ENCODE results near the gene DLG5.
A peak's percentile ranks its signal among the peaks of the same experiment; 100 is the strongest.

DNA sequence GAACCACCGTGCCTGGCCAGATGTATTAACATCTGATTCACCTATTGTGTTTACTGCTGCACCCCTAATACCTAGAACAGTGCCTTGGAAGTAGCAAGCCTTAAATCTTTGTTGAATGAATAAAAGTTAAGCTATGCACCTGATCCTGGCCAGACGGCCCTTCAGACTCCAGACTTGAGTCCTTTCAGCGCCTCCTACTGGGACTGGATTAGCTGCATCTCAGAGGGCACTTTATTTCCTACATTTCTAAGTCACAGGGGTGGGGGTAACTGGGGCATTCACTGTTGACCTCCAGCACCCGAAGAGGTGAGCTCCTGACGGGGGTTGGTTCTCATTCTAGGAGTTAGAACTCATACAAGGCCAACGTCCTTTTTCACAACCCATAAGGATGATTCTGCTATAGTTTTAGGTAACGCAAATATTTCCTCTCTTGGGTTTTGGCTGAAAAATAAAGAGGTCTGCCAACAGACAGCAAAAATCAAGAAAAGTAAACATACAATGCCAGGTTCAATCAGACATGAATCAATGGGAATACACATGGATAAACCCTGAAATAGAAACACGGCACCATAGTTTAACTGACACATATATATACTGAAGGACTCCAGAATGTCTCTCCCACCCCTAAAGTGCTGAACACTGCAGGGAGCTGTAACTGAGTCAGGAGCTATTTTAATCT lies 48.0 kb upstream of the DLG5 start:
- TF ChIP-seq, protein P1, sequence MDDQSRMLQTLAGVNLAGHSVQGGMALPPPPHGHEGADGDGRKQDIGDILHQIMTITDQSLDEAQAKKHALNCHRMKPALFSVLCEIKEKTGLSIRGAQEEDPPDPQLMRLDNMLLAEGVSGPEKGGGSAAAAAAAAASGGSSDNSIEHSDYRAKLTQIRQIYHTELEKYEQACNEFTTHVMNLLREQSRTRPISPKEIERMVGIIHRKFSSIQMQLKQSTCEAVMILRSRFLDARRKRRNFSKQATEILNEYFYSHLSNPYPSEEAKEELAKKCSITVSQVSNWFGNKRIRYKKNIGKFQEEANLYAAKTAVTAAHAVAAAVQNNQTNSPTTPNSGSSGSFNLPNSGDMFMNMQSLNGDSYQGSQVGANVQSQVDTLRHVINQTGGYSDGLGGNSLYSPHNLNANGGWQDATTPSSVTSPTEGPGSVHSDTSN (IDR thresholded peaks at IDR 0.05), result no peak
- TF ChIP-seq EP300 (IDR thresholded peaks at IDR 0.05) (no peak), MYC (IDR thresholded peaks at IDR 0.05; ENCODE audit: borderline replicate concordance, low read length) (no peak), EHMT2 (IDR thresholded peaks at IDR 0.05; ENCODE audit: low read depth) (no peak), JUNB (IDR thresholded peaks at IDR 0.05) (no peak)
- TF ChIP-seq, protein P2, sequence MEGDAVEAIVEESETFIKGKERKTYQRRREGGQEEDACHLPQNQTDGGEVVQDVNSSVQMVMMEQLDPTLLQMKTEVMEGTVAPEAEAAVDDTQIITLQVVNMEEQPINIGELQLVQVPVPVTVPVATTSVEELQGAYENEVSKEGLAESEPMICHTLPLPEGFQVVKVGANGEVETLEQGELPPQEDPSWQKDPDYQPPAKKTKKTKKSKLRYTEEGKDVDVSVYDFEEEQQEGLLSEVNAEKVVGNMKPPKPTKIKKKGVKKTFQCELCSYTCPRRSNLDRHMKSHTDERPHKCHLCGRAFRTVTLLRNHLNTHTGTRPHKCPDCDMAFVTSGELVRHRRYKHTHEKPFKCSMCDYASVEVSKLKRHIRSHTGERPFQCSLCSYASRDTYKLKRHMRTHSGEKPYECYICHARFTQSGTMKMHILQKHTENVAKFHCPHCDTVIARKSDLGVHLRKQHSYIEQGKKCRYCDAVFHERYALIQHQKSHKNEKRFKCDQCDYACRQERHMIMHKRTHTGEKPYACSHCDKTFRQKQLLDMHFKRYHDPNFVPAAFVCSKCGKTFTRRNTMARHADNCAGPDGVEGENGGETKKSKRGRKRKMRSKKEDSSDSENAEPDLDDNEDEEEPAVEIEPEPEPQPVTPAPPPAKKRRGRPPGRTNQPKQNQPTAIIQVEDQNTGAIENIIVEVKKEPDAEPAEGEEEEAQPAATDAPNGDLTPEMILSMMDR (IDR thresholded peaks at IDR 0.05), result peak; percentile 53
- TF ChIP-seq, protein P3, sequence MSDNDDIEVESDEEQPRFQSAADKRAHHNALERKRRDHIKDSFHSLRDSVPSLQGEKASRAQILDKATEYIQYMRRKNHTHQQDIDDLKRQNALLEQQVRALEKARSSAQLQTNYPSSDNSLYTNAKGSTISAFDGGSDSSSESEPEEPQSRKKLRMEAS (IDR thresholded peaks at IDR 0.05), result no peak

Data from A549 (cell line).